Ishikawa (cell line): ENCODE measurements around the gene THOC7.

Experiments used
- CREB1 ChIP-seq: IDR thresholded peaks from 2 replicates; pipeline ENCODE4 v1.6.1; 2012; ENCODE audit warnings: low read depth
- EP300 ChIP-seq: IDR thresholded peaks from 2 replicates; pipeline ENCODE4 v1.6.1; 2012; ENCODE audit warnings: borderline replicate concordance
- FOXM1 ChIP-seq: IDR thresholded peaks from 2 replicates; pipeline ENCODE4 v1.6.1; 2012; ENCODE audit warnings: low read depth, borderline replicate concordance
- NFIC ChIP-seq: IDR thresholded peaks from 2 replicates; pipeline ENCODE4 v1.6.1; 2012
- RAD21 ChIP-seq: IDR thresholded peaks from 2 replicates; pipeline ENCODE4 v1.6.1; 2012; ENCODE audit warnings: low read depth
- TCF12 ChIP-seq: IDR thresholded peaks from 2 replicates; pipeline ENCODE4 v1.6.1; 2012; ENCODE audit warnings: low read depth
- TEAD4 ChIP-seq: IDR thresholded peaks from 2 replicates; pipeline ENCODE4 v1.6.1; 2012
- YY1 ChIP-seq: IDR thresholded peaks from 2 replicates; pipeline ENCODE4 v1.6.1; 2012; ENCODE audit warnings: low read depth
- TF ChIP-seq, protein P1 (sequence below): IDR thresholded peaks from 2 replicates; pipeline ENCODE4 v1.6.1; 2012
- TF ChIP-seq, protein P2 (sequence below): IDR thresholded peaks from 2 replicates; pipeline ENCODE4 v1.6.1; 2012

DNA sequence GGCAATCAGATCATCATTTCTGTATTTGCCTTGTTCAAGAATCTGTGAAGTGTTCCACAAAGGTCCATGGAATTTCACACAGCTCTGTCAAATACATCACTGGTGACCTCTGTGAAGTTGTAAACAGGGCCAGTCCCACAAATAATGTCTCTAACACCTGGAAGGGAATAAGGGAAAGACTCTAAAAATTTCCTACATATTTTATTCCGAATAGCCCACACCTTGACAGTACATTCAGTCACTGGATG is 44.5 kb downstream of the THOC7 start, which contains the start of gene C3orf49:
- TF ChIP-seq NFIC (no peak), RAD21 (no peak), FOXM1 (no peak), YY1 (no peak), CREB1 (no peak), TEAD4 (no peak), TCF12 (no peak), EP300 (no peak)
- TF ChIP-seq, protein P1, sequence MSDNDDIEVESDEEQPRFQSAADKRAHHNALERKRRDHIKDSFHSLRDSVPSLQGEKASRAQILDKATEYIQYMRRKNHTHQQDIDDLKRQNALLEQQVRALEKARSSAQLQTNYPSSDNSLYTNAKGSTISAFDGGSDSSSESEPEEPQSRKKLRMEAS: no peak
- TF ChIP-seq, protein P2, sequence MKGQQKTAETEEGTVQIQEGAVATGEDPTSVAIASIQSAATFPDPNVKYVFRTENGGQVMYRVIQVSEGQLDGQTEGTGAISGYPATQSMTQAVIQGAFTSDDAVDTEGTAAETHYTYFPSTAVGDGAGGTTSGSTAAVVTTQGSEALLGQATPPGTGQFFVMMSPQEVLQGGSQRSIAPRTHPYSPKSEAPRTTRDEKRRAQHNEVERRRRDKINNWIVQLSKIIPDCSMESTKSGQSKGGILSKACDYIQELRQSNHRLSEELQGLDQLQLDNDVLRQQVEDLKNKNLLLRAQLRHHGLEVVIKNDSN: no peak
